ENCODE data around the gene BRCA1.

- TF ChIP-seq CTCF (conservative IDR thresholded peaks at IDR 0.05 in 1 of 2, IDR thresholded peaks at IDR 0.05 in 1 of 2; ENCODE audit: low read depth in 1 of 2, low read length in 2 of 2) (no peak), EZH2 (IDR thresholded peaks at IDR 0.05; ENCODE audit: low read length, missing control alignments) (no peak)
These were observed 113.3 kb downstream of the BRCA1 start for GRCh38 chr17:43011728-43012472.

Data from fibroblast of lung (primary cell).